DOHH2 (cell line): ENCODE data around the gene ITPR2.

Experiments
- H3F3A ChIP-seq: fragments of 200-600 bp; sonication (generic), shearing (Covaris generic); 2 replicates; pipeline ENCODE4 v1.6.0; 2016; ENCODE audit warnings: antibody characterized with exemption, mild to moderate bottlenecking; ENCODE audit not compliant: control insufficient read depth, insufficient read depth
- H3K27ac ChIP-seq: fragments of 200-600 bp; sonication (generic); 2 replicates; pipeline ENCODE4 v1.5.1; 2014; ENCODE audit warnings: low read depth, mild to moderate bottlenecking, low read length, moderate library complexity
- H3K27me3 ChIP-seq: fragments of 200-600 bp; sonication (generic); 2 replicates; pipeline ENCODE4 v1.6.1; 2014; ENCODE audit warnings: mild to moderate bottlenecking, low read length, mixed read lengths; ENCODE audit not compliant: control insufficient read depth
- H3K36me3 ChIP-seq: fragments of 200-600 bp; sonication (generic); 2 replicates; pipeline ENCODE4 v1.6.1; 2014; ENCODE audit warnings: mild to moderate bottlenecking, low read length, moderate library complexity, mixed read lengths; ENCODE audit not compliant: control insufficient read depth
- H3K4me1 ChIP-seq: fragments of 200-600 bp; sonication (generic); 2 replicates; pipeline ENCODE4 v1.6.1; 2014; ENCODE audit warnings: mild to moderate bottlenecking, low read length, mixed read lengths; ENCODE audit not compliant: control insufficient read depth
- H3K4me2 ChIP-seq: fragments of 200-600 bp; sonication (generic); 2 replicates; pipeline ENCODE4 v1.6.0; 2014; ENCODE audit warnings: mild to moderate bottlenecking, low read length, moderate library complexity
- H3K4me3 ChIP-seq: fragments of 200-600 bp; sonication (generic); 2 replicates; pipeline ENCODE4 v1.5.1; 2014; ENCODE audit warnings: mild to moderate bottlenecking, low read length, mixed read lengths
- H3K79me2 ChIP-seq: fragments of 200-600 bp; sonication (generic); 2 replicates; pipeline ENCODE4 v1.6.1; 2014; ENCODE audit warnings: mild to moderate bottlenecking, low read length, mixed read lengths; ENCODE audit not compliant: control insufficient read depth
- H3K9me2 ChIP-seq: fragments of 200-600 bp; sonication (generic); replicated peaks from 2 replicates; pipeline ENCODE4 v1.6.1; 2014; ENCODE audit warnings: mild to moderate bottlenecking, low read length, mixed read lengths; ENCODE audit not compliant: control insufficient read depth
- H3K9me3 ChIP-seq: fragments of 200-600 bp; sonication (generic); 2 replicates; pipeline ENCODE4 v1.6.1; 2014; ENCODE audit warnings: antibody characterized with exemption, low read length, mixed read lengths; ENCODE audit not compliant: control insufficient read depth, insufficient read depth
- H4K20me1 ChIP-seq: fragments of 200-600 bp; sonication (generic); 2 replicates; pipeline ENCODE4 v1.6.0; 2014; ENCODE audit warnings: low read depth, mild to moderate bottlenecking, antibody characterized with exemption, low read length, moderate library complexity; ENCODE audit not compliant: control insufficient read depth, insufficient read depth
- CTCF ChIP-seq: fragments of 200-600 bp; sonication (generic); IDR thresholded peaks from one replicate; pipeline ENCODE4 v1.5.1; 2014; ENCODE audit warnings: antibody characterized with exemption, mild to moderate bottlenecking, low read depth, low read length; ENCODE audit not compliant: poor library complexity, severe bottlenecking
- EZH2phosphoT487 ChIP-seq: fragments of 200-600 bp; sonication (generic); IDR thresholded peaks from 2 replicates; pipeline ENCODE4 v1.6.1; 2017; ENCODE audit warnings: borderline replicate concordance, mild to moderate bottlenecking, antibody characterized with exemption, low read length, moderate library complexity, mixed read lengths

The ITPR2 gene

GRCh38 chr12:26748412-26748740 lies 84.6 kb downstream of the ITPR2 start:
- H3K27me3 ChIP-seq, result no peaks in the 10 kb centered on the region
- no peaks in the 10 kb centered on the region for H3K36me3 ChIP-seq
- TF ChIP-seq EZH2phosphoT487, result no peak
- no peak for TF ChIP-seq CTCF
- H3K9me2 ChIP-seq, result no peaks in the 10 kb centered on the region
- H3K9me3 ChIP-seq, result no peaks in the 10 kb centered on the region
- peaks cover 22% of the 10 kb centered on the region for H3K79me2 ChIP-seq
- no peak overlapping the region for H3K4me3 ChIP-seq
- H3F3A ChIP-seq, result no peaks in the 10 kb centered on the region
- no peak overlapping the region for H3K4me2 ChIP-seq
- H4K20me1 ChIP-seq, result no peaks in the 10 kb centered on the region
- H3K4me1 ChIP-seq, result peaks cover 24% of the 10 kb centered on the region
- no peak overlapping the region for H3K27ac ChIP-seq

GRCh38 chr12:26746121-26746714 lies 86.8 kb downstream of the ITPR2 start:
- Histone ChIP-seq H4K20me1 (no peaks in the 10 kb centered on the region), H3K4me1 (peaks cover 24% of the 10 kb centered on the region), H3K4me2 (no peak overlapping the region), H3K9me2 (no peaks in the 10 kb centered on the region), H3K4me3 (no peak overlapping the region), H3K27ac (no peak overlapping the region), H3K79me2 (peaks cover 32% of the 10 kb centered on the region), H3K9me3 (no peaks in the 10 kb centered on the region), H3K36me3 (no peaks in the 10 kb centered on the region), H3F3A (no peaks in the 10 kb centered on the region), H3K27me3 (no peaks in the 10 kb centered on the region)
- TF ChIP-seq CTCF, result no peak
- TF ChIP-seq EZH2phosphoT487, result no peak

- Histone ChIP-seq H3F3A (no peaks in the 10 kb centered on the region), H3K9me2 (no peaks in the 10 kb centered on the region), H3K27ac (no peak overlapping the region), H3K4me2 (no peak overlapping the region), H3K27me3 (no peaks in the 10 kb centered on the region), H3K36me3 (no peaks in the 10 kb centered on the region), H3K9me3 (peaks cover 3% of the 10 kb centered on the region; the same call in 1 of the 2 replicates), H3K4me1 (peaks cover 13% of the 10 kb centered on the region), H3K79me2 (peaks cover 32% of the 10 kb centered on the region), H3K4me3 (no peak overlapping the region), H4K20me1 (no peaks in the 10 kb centered on the region)
- TF ChIP-seq CTCF, result no peak
- no peak for TF ChIP-seq EZH2phosphoT487
These were observed 88.1 kb downstream of the ITPR2 start for GRCh38 chr12:26744697-26745440.
